Kasumi-1 (cell line): ENCODE data around the gene PHGDH.

Experiments used
- DNase-seq, 2 experiments: peaks; one replicate each; lab custom pipeline; 2025; lab: John Stamatoyannopoulos, UW

Gene PHGDH

GRCh38 chr1:119791377-119791776 is 79.6 kb downstream of the PHGDH start:
- DNase-seq: no peak
